DMS53 treated with DMSO at 0.1 percent for 48 hours (cell line): ENCODE data around the gene OCIAD1.
A peak's percentile ranks its signal among the peaks of the same experiment; 100 is the strongest.
"Not testable (repeated sequence)": the region's sequence is repeated elsewhere in the genome, so short reads cannot be mapped to it uniquely, and the experiment has no call there.

Experiments
- DNase-seq: peaks from one replicate; lab custom pipeline; 2025; ENCODE audit not compliant: unreplicated experiment; lab: John Stamatoyannopoulos, UW

OCIAD1 gene

GRCh38 chr4:48881646-48882045, 50.8 kb downstream of the OCIAD1 start:
- DNase-seq, result not testable (repeated sequence)

DNA sequence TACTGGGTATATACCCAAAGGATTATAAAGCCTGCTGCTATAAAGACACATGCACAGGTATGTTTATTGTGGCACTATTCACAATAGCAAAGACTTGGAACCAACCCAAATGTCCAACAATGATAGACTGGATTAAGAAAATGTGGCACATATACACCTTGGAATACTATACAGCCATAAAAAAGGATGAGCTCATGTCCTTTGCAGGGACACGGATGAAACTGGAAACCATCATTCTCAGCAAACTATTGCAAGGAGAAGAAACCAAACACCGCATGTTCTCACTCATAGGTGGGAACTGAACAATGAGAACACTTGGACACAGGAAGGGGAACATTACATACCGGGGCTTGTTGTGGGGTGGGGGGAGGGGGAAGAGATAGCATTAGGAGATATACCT, 58.9 kb downstream of the OCIAD1 start:
- not testable (repeated sequence) for DNase-seq

DNA sequence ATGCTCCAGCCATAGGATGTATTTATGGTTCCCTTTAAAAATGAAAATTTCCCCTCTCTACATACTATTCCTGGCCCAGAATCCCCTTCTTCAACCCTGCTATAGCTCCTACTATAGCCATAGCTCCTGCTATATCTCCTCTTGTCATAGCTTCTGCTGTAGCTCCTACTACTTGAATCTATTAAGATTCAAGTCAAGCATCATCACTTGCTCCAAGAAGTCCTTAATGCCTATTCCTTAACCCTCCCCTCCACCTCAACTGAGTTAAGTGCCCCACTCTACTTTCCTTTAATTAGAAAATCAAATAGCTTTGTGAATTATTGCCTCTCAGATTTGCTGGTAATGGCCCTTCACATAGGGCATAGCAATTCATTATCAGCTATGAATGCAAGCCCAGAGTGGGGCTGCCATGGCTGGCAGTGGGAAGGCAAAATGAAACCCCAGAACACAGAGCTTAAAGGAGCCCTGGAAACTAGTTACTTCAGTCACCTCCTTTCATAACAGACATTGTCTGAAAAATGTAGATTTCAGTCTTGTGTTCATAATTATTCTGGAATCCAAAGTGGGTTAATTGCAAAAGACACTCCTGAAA, 60.2 kb downstream of the OCIAD1 start:
- DNase-seq, result no peak

DNA sequence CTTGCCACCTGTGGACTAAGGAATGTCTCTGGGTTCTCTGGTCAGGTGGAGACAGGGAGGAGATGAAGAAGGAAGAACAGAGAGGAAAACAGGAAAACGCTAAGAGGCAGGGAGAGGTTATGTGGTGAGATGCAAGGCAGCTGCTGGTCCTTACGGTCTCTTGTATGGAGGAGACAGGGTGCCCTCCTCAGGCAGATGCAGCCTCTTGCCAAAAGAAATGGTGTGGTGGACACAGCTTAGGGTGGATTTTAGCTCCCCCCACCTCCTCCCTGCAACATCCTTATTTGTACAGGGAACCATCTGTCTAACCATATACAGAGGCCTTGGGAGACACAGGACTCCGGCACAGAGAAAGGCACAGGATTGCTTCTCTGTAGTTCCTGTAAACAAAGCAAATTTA, 66.0 kb downstream of the OCIAD1 start:
- no peak for DNase-seq

- DNase-seq, result no peak
Observed at GRCh38 chr4:48898733-48899431, 68.0 kb downstream of the OCIAD1 start.

DNA sequence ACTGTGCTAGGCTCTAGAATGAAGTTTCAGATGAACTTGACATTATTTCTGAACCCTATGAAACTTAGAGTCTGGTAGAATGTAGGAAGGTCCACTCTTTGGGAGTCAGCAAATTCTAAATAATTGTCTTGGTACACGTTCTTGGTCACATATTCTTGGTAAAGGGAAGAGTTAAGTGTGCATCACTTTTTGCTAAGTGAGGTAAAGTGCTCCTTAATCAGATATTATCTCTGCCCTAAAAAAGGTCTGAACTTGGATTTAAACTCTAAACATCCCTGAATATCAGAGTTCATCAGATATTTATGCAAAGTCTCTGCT, 68.5 kb downstream of the OCIAD1 start:
- DNase-seq, result no peak

DNA sequence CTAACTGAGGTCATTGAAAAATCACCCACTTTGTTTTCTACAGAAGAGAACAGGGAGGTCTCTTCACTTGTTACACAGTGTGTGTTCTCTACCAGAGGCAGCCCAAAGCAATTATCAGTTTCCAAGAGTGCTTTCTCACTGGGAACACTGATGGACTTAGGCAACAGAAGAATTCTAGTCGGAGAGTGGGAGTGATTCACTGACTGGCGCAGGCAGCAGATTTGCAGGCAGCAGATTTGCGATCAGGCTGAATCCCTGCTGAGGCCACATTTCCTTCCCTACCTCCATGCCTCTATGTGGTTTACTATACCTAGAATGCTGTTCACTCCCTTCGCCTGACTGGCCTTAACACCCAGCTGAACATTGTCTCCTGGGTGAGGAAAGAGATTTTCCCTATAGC, 69.1 kb downstream of the OCIAD1 start:
- DNase-seq, result no peak

DNA sequence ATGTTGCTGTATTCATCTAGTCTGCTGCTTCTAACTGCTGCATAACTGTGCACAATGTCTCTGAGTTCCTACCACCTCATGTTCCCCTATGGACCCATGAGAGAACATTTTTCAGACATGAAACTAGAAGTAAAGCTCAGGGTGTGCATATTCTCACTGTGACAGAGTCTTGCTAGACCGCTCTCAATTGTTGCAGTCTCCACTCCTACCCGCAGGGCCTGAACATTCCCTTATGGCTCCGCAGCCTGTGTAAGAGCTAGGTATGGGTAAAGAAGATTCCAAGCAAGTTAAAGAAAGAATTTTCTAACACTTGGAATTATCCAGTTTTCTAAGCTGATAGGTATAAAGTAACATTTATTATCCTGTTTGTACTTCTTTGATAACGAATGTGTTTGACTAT, 70.3 kb downstream of the OCIAD1 start:
- DNase-seq, result no peak

GRCh38 chr4:48902266-48902665, 71.4 kb downstream of the OCIAD1 start:
- no peak for DNase-seq

DNA sequence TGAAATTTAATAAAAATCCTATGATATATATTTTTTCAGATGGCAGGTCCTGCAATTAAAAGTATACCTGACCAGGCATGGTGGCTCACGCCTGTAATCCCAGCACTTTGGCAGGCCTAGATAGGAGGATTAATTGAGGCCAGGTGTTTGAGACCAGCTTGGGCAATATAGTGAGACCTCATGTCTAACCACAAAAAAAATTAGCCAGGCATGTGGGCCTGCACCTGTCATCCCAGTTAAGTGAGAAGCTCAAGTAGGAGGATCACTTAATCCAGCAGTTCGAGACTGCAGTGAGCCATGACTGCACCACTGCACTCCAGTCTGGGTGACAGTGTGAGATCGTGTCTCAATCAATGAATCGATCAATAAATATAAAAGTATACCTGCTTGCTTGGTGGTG, 73.2 kb downstream of the OCIAD1 start:
- no peak for DNase-seq

DNA sequence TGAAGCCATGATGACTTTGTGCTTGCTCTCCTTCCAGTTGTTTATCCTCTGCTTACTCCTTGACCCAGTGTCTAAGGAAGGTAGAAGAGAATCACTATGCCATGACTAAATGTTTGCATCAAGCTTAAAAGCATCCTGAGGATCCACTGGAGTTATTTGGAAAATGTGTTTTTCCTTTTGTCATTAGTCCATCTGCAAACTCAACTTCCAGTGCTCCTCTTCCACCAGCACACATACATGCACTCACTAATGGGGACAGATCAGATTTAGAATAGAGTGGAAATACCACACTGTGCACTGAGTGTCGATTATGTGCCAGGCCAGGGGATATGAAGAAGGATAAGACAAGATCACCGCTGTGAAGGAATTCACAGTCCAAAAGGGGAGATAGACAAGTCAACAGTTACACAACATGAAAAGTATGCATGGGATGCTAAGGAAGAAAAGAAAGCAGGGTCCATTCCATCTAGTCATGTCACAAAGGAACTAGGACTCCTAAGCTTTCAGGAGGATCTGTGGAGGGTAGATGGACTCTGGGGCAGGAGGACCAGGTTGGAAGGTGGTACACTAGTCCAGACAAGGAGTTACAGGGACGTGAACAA, 73.8 kb downstream of the OCIAD1 start:
- no peak for DNase-seq

DNA sequence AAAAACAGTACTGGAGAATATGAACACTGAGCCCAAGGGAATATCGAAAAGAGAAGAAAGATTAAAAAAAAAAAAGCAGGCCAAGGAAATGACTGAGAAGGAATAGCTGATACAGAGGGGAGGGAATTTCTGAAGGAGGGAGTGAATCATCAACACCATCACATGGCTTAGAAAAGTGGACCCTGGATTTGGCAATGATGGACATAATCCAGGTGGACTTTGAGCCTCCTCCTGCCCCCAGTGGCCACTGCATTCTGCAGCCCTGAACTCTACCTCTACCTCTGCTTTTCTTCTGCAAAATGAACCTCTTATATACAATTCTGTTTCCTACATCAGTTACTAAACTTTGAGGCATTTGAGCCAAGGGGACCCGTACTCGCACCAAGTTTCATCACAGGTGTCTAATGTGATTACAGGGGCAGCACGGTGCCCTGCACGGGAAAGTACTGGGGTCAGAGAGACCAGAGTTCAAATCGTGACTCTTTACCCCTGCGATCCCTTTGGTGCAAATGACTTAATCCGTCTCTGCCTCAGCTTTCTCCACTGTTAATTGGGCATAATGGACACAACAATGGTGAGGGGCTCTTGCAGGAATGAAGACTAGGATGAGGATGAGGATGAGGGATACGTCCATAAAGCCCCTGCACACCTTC, 74.6 kb downstream of the OCIAD1 start:
- DNase-seq, result peak; percentile 62

- DNase-seq, result peak; percentile 94
Observed at GRCh38 chr4:48906206-48907173, 75.6 kb downstream of the OCIAD1 start, which contains the start of gene OCIAD2. Gene OCIAD2 (minus strand): TSS chr4:48906774. CDS start chr4:48904549, 2,225 bp downstream.

GRCh38 chr4:48907706-48908477, 77.0 kb downstream of the OCIAD1 start:
- no peak for DNase-seq

GRCh38 chr4:48908687-48909086, 77.8 kb downstream of the OCIAD1 start:
- DNase-seq, result no peak

DNA sequence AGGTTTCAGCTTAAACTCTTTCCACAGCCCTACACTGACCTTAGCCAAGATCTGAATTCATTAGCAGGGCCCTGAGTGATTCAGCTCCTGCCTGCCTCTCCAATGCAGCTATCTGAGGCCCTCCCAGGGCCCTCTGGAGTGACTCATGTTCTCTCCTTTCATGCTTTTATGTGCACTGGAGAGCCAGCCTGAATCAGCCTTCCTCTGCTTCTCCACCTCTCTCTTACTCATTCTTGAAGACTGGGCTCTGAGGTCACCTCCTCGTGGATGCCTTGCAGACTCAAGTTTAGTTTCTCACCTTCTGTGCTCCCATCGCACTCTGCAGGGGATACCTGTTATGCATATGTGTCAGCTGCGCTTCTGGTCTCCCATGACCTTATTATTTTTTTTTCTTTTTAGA, 78.8 kb downstream of the OCIAD1 start:
- peak; percentile 71 for DNase-seq

DNA sequence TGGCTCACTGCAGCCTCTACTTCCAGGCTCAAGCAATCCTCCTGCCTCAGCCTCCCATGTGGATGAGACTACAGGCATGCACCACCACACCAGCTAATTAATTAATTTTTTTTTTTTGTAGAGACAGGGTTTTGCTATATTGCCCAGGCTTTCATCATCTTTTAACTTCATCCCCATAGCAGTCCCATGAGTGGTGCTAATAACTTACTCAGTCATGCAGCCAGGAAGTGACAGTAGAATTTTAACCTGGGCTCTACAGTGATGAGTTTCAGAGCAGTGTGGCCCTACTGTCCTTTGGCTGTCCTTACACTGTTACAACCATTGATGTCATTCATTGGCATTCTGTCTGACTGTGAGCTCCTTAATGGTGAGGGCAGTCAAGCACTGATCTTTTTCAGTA, 79.6 kb downstream of the OCIAD1 start:
- DNase-seq, result no peak
